ENCODE measurements around the gene PLEKHG3. TPM values are rescaled to one million over a fixed set of nuclear protein-coding genes. Genes with fewer than 3 reads are reported as not detected.
A peak's percentile ranks its signal among the peaks of the same experiment; 100 is the strongest.

PLEKHG3 gene
- total and polyA plus RNA-seq, 12 donors, result 2.7 to 11.7 (median 8.9) TPM

DNA sequence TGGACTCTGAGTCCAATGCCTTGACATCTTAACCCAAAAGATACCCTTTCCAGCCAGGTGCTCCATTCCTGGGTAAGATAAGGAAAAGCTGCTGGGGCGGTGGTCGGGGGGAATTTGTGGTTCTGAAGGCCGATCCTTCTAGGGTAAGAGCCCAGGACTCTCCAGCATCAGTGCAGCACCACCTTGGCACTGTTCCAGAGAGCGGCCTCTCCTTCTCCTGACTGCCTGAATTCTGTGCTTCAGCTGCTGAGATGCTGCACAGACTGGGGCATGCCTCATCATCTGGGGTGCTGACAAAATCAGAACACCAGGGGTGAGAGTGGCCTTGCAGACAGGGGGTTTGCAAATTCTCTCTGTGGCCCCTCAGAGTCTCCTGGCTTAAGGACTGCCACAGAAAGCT lies 88.0 kb downstream of the PLEKHG3 start:
- H3K36me3 ChIP-seq (replicated peaks in 1 of 2), result no peaks in the 10 kb centered on the region
- peak in 1 of 7 donors; percentile 29 for DNase-seq
- no peak overlapping the region for H3K27ac ChIP-seq
- no peak overlapping the region for H3K4me3 ChIP-seq
- WGBS, 4 donors, result 73 to 90% (median 83%) methylated on average over 3 to 4 of the region's 4 CpGs
- intact Hi-C loops (cut with DNase I), result no loop called here
- H3K27me3 ChIP-seq, result no peaks in the 10 kb centered on the region
- no peaks in the 10 kb centered on the region for H3K9me3 ChIP-seq (replicated peaks in 1 of 3)
- H3K4me1 ChIP-seq (replicated peaks in 1 of 2), result no peaks in the 10 kb centered on the region
- TF ChIP-seq, protein P1, sequence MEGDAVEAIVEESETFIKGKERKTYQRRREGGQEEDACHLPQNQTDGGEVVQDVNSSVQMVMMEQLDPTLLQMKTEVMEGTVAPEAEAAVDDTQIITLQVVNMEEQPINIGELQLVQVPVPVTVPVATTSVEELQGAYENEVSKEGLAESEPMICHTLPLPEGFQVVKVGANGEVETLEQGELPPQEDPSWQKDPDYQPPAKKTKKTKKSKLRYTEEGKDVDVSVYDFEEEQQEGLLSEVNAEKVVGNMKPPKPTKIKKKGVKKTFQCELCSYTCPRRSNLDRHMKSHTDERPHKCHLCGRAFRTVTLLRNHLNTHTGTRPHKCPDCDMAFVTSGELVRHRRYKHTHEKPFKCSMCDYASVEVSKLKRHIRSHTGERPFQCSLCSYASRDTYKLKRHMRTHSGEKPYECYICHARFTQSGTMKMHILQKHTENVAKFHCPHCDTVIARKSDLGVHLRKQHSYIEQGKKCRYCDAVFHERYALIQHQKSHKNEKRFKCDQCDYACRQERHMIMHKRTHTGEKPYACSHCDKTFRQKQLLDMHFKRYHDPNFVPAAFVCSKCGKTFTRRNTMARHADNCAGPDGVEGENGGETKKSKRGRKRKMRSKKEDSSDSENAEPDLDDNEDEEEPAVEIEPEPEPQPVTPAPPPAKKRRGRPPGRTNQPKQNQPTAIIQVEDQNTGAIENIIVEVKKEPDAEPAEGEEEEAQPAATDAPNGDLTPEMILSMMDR (IDR thresholded peaks at IDR 0.05), result no peak
- no peak for TF ChIP-seq POLR2A (IDR thresholded peaks at IDR 0.05)

DNA sequence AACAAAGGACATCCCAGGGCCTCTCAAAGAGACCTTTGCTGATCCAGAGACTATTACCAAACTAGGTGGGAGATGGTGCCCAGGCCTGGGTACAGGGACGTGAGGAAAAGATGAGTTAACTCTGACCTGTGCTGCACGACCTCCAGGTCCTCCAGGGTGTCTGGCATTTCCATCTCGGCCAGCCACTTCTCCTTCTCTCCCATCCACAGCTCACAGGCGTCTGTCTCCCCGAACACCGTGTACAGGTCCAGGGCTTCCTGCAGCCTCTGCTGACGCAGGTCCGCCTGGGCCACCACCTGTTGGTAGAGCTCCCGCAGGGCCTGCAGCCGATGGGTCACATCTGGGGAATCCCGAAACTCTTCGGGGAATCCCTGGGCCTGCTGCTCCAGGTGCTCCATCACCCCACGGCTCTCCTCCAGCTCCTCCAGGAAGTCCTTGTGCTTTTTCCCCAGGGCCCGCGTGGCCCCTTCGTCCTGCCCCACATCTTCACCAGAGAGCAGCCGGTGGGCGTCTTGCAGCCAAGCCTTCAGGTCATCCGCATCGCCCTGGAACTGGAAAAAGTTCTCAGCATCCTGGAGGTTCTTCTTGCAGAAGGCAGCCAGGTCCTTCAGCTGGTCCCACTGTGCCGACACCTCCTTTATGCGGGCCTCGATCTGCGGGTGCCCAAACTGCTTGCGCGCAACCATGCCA lies 88.8 kb downstream of the PLEKHG3 start:
- no peaks in the 10 kb centered on the region for H3K9me3 ChIP-seq (replicated peaks in 1 of 3)
- no peaks in the 10 kb centered on the region for H3K4me1 ChIP-seq (replicated peaks in 1 of 2)
- H3K27me3 ChIP-seq, result no peaks in the 10 kb centered on the region
- H3K27ac ChIP-seq, result no peak overlapping the region
- no peaks in the 10 kb centered on the region for H3K36me3 ChIP-seq (replicated peaks in 1 of 2)
- intact Hi-C loops (cut with DNase I), result no loop called here
- TF ChIP-seq, protein P1 (IDR thresholded peaks at IDR 0.05), result no peak
- no peak for TF ChIP-seq POLR2A (IDR thresholded peaks at IDR 0.05)
- 94 to 96% (median 95%) methylated on average over 19 to 26 of the region's 26 CpGs for WGBS, 4 donors
- DNase-seq, result no peak
- no peak overlapping the region for H3K4me3 ChIP-seq

DNA sequence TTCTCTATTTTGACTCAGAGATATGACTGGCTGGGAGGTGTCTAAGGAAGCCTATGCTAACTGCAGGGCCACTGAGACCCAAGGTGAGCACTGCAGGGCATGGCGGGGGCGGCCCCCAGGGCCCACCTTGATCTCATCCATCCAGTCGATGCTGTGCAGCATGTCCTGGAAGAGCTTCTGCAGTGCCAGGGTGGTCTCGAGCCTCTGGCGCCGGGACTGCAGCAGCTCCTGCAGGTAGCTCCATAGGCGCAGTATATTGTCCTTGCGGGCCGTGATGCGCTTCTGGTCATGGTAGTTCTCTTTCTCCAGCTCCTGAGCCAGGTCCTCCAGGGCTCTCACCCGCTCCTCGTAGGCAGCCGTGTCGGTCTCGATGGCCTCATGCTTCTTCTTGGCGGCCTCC lies 91.0 kb downstream of the PLEKHG3 start:
- Histone ChIP-seq H3K27ac (no peak overlapping the region), H3K4me3 (no peak overlapping the region), H3K9me3 (replicated peaks in 1 of 3) (no peaks in the 10 kb centered on the region), H3K4me1 (replicated peaks in 1 of 2) (no peaks in the 10 kb centered on the region), H3K27me3 (no peaks in the 10 kb centered on the region), H3K36me3 (replicated peaks in 1 of 2) (no peaks in the 10 kb centered on the region)
- DNase-seq, result no peak
- intact Hi-C loops (cut with DNase I), result no loop called here
- WGBS, 4 donors, result 93 to 96% (median 94%) methylated on average over 10 to 16 of the region's 16 CpGs
- TF ChIP-seq, protein P1 (IDR thresholded peaks at IDR 0.05), result no peak
- no peak for TF ChIP-seq POLR2A (IDR thresholded peaks at IDR 0.05)

DNA sequence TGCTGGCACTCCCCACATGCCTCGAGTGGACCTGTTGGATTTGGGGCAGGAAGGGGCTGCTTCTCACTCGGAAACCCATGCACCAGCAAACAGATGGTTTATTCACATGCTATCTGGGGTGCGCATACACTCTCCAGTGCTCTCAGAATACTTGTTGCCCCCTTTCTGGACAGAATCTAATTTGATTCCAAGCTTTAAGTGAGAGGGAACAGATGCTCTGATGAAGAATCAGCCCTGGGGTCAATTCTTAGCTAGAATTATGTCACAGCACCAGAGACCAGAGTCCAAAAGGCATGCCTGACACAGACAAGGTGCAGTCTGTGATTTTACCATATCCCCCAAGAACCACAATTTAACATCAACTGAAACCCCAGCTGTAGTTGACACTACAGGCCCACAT lies 91.7 kb downstream of the PLEKHG3 start:
- DNase-seq, result no peak
- no peak overlapping the region for H3K27ac ChIP-seq
- no peaks in the 10 kb centered on the region for H3K9me3 ChIP-seq (replicated peaks in 1 of 3)
- 66 to 89% (median 76%) methylated on average over 3 of the region's 3 CpGs for WGBS, 4 donors
- no peaks in the 10 kb centered on the region for H3K27me3 ChIP-seq
- no peak overlapping the region for H3K4me3 ChIP-seq
- no peaks in the 10 kb centered on the region for H3K4me1 ChIP-seq (replicated peaks in 1 of 2)
- TF ChIP-seq POLR2A (IDR thresholded peaks at IDR 0.05), result no peak
- TF ChIP-seq, protein P1 (IDR thresholded peaks at IDR 0.05), result no peak
- intact Hi-C loops (cut with DNase I), result no loop called here
- H3K36me3 ChIP-seq (replicated peaks in 1 of 2), result no peaks in the 10 kb centered on the region
